ENCODE measurements around the gene GMDS.

GMDS gene

GRCh38 chr6:2103765-2104523 lies 141.5 kb downstream of the GMDS start:
- Histone ChIP-seq H3K36me3 (ENCODE audit: insufficient read depth, low read length) (no peaks in the 10 kb centered on the region), H3K4me3 (ENCODE audit: low read depth in 1 of 2, low read length in 2 of 2) (no peak overlapping the region), H3K4me1 (ENCODE audit: insufficient read depth, low read length) (no peaks in the 10 kb centered on the region), H3K27me3 (ENCODE audit: control insufficient read depth in 1 of 2, insufficient read depth in 2 of 2, low read length in 2 of 2) (no peaks in the 10 kb centered on the region), H3K9me3 (ENCODE audit: low read length) (no peaks in the 10 kb centered on the region), H3K27ac (ENCODE audit: low read depth, low read length) (no peak overlapping the region), H3K9ac (ENCODE audit: low read length) (no peak overlapping the region)

GRCh38 chr6:2102966-2103365 lies 142.4 kb downstream of the GMDS start:
- Histone ChIP-seq H3K27me3 (ENCODE audit: control insufficient read depth in 1 of 2, insufficient read depth in 2 of 2, low read length in 2 of 2) (no peaks in the 10 kb centered on the region), H3K4me1 (ENCODE audit: insufficient read depth, low read length) (no peaks in the 10 kb centered on the region), H3K9ac (ENCODE audit: low read length) (no peak overlapping the region), H3K36me3 (ENCODE audit: insufficient read depth, low read length) (no peaks in the 10 kb centered on the region), H3K27ac (ENCODE audit: low read depth, low read length) (no peak overlapping the region), H3K4me3 (ENCODE audit: low read depth in 1 of 2, low read length in 2 of 2) (no peak overlapping the region), H3K9me3 (ENCODE audit: low read length) (no peaks in the 10 kb centered on the region)

GRCh38 chr6:2102316-2102883 lies 143.0 kb downstream of the GMDS start:
- Histone ChIP-seq H3K9ac (ENCODE audit: low read length) (no peak overlapping the region), H3K9me3 (ENCODE audit: low read length) (no peaks in the 10 kb centered on the region), H3K27ac (ENCODE audit: low read depth, low read length) (no peak overlapping the region), H3K4me1 (ENCODE audit: insufficient read depth, low read length) (no peaks in the 10 kb centered on the region), H3K36me3 (ENCODE audit: insufficient read depth, low read length) (no peaks in the 10 kb centered on the region), H3K4me3 (ENCODE audit: low read depth in 1 of 2, low read length in 2 of 2) (no peak overlapping the region), H3K27me3 (ENCODE audit: control insufficient read depth in 1 of 2, insufficient read depth in 2 of 2, low read length in 2 of 2) (no peaks in the 10 kb centered on the region)

- Histone ChIP-seq H3K27ac (ENCODE audit: low read depth, low read length) (no peak overlapping the region), H3K27me3 (ENCODE audit: control insufficient read depth in 1 of 2, insufficient read depth in 2 of 2, low read length in 2 of 2) (no peaks in the 10 kb centered on the region), H3K4me1 (ENCODE audit: insufficient read depth, low read length) (no peaks in the 10 kb centered on the region), H3K9me3 (ENCODE audit: low read length) (no peaks in the 10 kb centered on the region), H3K4me3 (ENCODE audit: low read depth in 1 of 2, low read length in 2 of 2) (no peak overlapping the region), H3K9ac (ENCODE audit: low read length) (no peak overlapping the region), H3K36me3 (ENCODE audit: insufficient read depth, low read length) (no peaks in the 10 kb centered on the region)
Observed at GRCh38 chr6:2101213-2101612, 144.2 kb downstream of the GMDS start.

GRCh38 chr6:2099870-2100269 lies 145.5 kb downstream of the GMDS start:
- Histone ChIP-seq H3K9me3 (ENCODE audit: low read length) (no peaks in the 10 kb centered on the region), H3K27me3 (ENCODE audit: control insufficient read depth in 1 of 2, insufficient read depth in 2 of 2, low read length in 2 of 2) (no peaks in the 10 kb centered on the region), H3K27ac (ENCODE audit: low read depth, low read length) (no peak overlapping the region), H3K9ac (ENCODE audit: low read length) (no peak overlapping the region), H3K36me3 (ENCODE audit: insufficient read depth, low read length) (no peaks in the 10 kb centered on the region), H3K4me1 (ENCODE audit: insufficient read depth, low read length) (no peaks in the 10 kb centered on the region), H3K4me3 (ENCODE audit: low read depth in 1 of 2, low read length in 2 of 2) (no peak overlapping the region)

- H3K9me3 ChIP-seq (ENCODE audit: low read length): no peaks in the 10 kb centered on the region
- H3K36me3 ChIP-seq (ENCODE audit: insufficient read depth, low read length): no peaks in the 10 kb centered on the region
- H3K27me3 ChIP-seq (ENCODE audit: control insufficient read depth in 1 of 2, insufficient read depth in 2 of 2, low read length in 2 of 2): no peaks in the 10 kb centered on the region
- H3K4me3 ChIP-seq (ENCODE audit: low read depth in 1 of 2, low read length in 2 of 2): no peak overlapping the region
- no peak overlapping the region for H3K9ac ChIP-seq (ENCODE audit: low read length)
- no peak overlapping the region for H3K27ac ChIP-seq (ENCODE audit: low read depth, low read length)
- H3K4me1 ChIP-seq (ENCODE audit: insufficient read depth, low read length): no peaks in the 10 kb centered on the region
Observed at GRCh38 chr6:2097464-2097863, 147.9 kb downstream of the GMDS start.

- no peaks in the 10 kb centered on the region for H3K27me3 ChIP-seq (ENCODE audit: control insufficient read depth in 1 of 2, insufficient read depth in 2 of 2, low read length in 2 of 2)
- H3K4me3 ChIP-seq (ENCODE audit: low read depth in 1 of 2, low read length in 2 of 2): no peak overlapping the region
- no peak overlapping the region for H3K9ac ChIP-seq (ENCODE audit: low read length)
- no peaks in the 10 kb centered on the region for H3K36me3 ChIP-seq (ENCODE audit: insufficient read depth, low read length)
- no peaks in the 10 kb centered on the region for H3K9me3 ChIP-seq (ENCODE audit: low read length)
- no peak overlapping the region for H3K27ac ChIP-seq (ENCODE audit: low read depth, low read length)
- no peaks in the 10 kb centered on the region for H3K4me1 ChIP-seq (ENCODE audit: insufficient read depth, low read length)
Observed at GRCh38 chr6:2094642-2095041, 150.8 kb downstream of the GMDS start.

- Histone ChIP-seq H3K4me3 (ENCODE audit: low read depth in 1 of 2, low read length in 2 of 2) (no peak overlapping the region), H3K36me3 (ENCODE audit: insufficient read depth, low read length) (no peaks in the 10 kb centered on the region), H3K9ac (ENCODE audit: low read length) (no peak overlapping the region), H3K27ac (ENCODE audit: low read depth, low read length) (no peak overlapping the region), H3K9me3 (ENCODE audit: low read length) (no peaks in the 10 kb centered on the region), H3K27me3 (ENCODE audit: control insufficient read depth in 1 of 2, insufficient read depth in 2 of 2, low read length in 2 of 2) (no peaks in the 10 kb centered on the region), H3K4me1 (ENCODE audit: insufficient read depth, low read length) (no peaks in the 10 kb centered on the region)
Observed at GRCh38 chr6:2086326-2086965, 159.0 kb downstream of the GMDS start.

GRCh38 chr6:2085657-2086056 lies 159.7 kb downstream of the GMDS start:
- no peaks in the 10 kb centered on the region for H3K27me3 ChIP-seq (ENCODE audit: control insufficient read depth in 1 of 2, insufficient read depth in 2 of 2, low read length in 2 of 2)
- no peak overlapping the region for H3K27ac ChIP-seq (ENCODE audit: low read depth, low read length)
- H3K4me1 ChIP-seq (ENCODE audit: insufficient read depth, low read length): no peaks in the 10 kb centered on the region
- no peak overlapping the region for H3K4me3 ChIP-seq (ENCODE audit: low read depth in 1 of 2, low read length in 2 of 2)
- no peaks in the 10 kb centered on the region for H3K9me3 ChIP-seq (ENCODE audit: low read length)
- no peaks in the 10 kb centered on the region for H3K36me3 ChIP-seq (ENCODE audit: insufficient read depth, low read length)
- H3K9ac ChIP-seq (ENCODE audit: low read length): no peak overlapping the region

- H3K27ac ChIP-seq (ENCODE audit: low read depth, low read length): no peak overlapping the region
- no peaks in the 10 kb centered on the region for H3K4me1 ChIP-seq (ENCODE audit: insufficient read depth, low read length)
- H3K27me3 ChIP-seq (ENCODE audit: control insufficient read depth in 1 of 2, insufficient read depth in 2 of 2, low read length in 2 of 2): no peaks in the 10 kb centered on the region
- H3K9ac ChIP-seq (ENCODE audit: low read length): no peak overlapping the region
- H3K9me3 ChIP-seq (ENCODE audit: low read length): no peaks in the 10 kb centered on the region
- H3K4me3 ChIP-seq (ENCODE audit: low read depth in 1 of 2, low read length in 2 of 2): no peak overlapping the region
- H3K36me3 ChIP-seq (ENCODE audit: insufficient read depth, low read length): no peaks in the 10 kb centered on the region
Observed at GRCh38 chr6:2081155-2082138, 164.0 kb downstream of the GMDS start.

- Histone ChIP-seq H3K9ac (ENCODE audit: low read length) (no peak overlapping the region), H3K27me3 (ENCODE audit: control insufficient read depth in 1 of 2, insufficient read depth in 2 of 2, low read length in 2 of 2) (no peaks in the 10 kb centered on the region), H3K27ac (ENCODE audit: low read depth, low read length) (no peak overlapping the region), H3K4me1 (ENCODE audit: insufficient read depth, low read length) (no peaks in the 10 kb centered on the region), H3K4me3 (ENCODE audit: low read depth in 1 of 2, low read length in 2 of 2) (no peak overlapping the region), H3K9me3 (ENCODE audit: low read length) (no peaks in the 10 kb centered on the region), H3K36me3 (ENCODE audit: insufficient read depth, low read length) (no peaks in the 10 kb centered on the region)
Observed at GRCh38 chr6:2078888-2079287, 166.5 kb downstream of the GMDS start.

All from muscle layer of colon (tissue), 2 donors.